Stimulated activated CD8-positive, alpha-beta memory T cell treated with anti-CD3 and anti-CD28 coated beads, Interleukin-4, amount 100 ng/mL, for 4 hours (primary cell): Measurements from ENCODE around the gene OTUD5.

Source experiments
- DNase-seq, 2 donors: peaks; one replicate each; pipeline ENCODE4 v3.0.0-alpha.2; 2020; ENCODE audit warnings: low read depth in 2 of 2, low spot score in 1 of 2

The OTUD5 gene

DNA sequence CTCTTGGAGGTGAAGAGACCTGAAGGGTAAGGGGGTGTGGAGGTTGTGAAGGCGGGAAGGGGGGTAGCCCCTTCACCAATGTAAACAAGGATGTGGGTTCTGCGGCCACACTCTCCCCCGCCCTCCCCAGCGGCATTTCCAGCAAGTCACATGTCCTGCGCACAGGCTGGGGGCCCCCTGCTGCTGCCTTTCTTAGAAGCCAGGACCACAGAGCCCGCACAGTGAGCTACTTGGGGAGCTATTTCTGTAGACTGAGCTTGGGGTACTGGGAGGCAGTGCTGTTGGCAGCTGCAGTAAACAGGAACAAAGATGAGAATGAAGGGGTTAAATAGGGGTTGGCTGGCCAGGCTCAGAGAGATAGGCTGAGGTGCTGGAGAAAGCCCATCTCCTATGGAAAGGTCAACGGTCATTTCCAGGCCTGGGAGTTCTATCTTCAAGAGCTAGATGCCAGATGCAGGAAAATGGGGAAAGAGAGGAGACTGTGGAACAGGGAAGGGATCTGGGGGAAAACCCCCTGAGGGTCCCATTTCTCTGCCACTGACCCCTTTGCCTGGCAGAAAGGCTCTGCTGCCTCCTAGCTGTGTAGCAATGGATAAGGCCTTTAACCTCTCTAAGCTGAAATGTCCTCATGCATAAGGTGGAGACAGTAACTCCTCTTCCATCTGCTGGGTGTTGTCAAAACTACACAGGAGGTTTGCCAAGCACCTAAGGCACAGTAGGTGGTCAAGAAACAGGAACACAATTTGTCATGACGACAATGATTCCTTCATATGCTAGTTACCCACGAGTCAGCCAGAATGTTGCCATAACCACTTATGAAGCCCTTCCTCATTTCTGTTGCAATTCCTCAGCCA lies 20.1 kb downstream of the OTUD5 start:
- peak; percentile 69 to 88 for DNase-seq

GRCh38 chrX:48936429-48937053 lies 20.9 kb downstream of the OTUD5 start:
- no peak for DNase-seq

- no peak for DNase-seq
These were observed 22.1 kb downstream of the OTUD5 start for GRCh38 chrX:48935301-48935670.

DNA sequence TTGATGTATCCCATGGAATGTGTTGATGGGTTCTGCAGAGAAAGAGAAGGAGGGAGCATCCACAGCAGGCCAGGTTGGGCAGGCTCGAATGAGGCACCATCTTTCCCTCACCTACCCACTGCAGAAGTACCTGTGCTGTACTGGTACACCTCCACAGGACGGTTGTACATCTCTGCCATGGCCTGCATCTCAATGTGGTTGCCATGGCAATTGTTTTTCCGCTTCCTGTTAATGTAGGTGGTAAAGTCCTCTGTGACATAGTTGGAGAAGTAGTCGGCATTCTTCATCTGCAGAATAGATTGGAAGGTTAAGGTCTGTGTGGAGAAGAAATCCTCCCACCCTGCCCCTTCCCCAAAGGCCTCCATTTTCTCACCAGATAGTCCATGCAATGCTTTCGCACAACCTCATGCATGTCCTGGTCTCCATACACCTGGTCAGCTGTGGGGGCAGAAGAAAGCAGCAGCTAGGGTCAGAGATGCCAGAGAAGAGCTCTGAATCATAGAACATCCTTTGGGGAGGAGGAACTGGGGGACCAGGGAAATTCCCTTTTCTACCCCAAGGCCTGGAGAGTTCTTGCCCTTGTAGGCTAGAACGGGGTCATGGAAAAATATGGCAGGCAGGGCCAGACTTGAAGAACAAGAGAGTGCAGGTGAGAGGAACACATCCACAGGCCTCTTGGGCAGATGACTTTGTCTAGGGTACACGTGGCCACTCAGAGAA lies 22.7 kb downstream of the OTUD5 start:
- DNase-seq, result no peak

GRCh38 chrX:48933757-48934156 lies 23.6 kb downstream of the OTUD5 start:
- DNase-seq, result no peak

- DNase-seq, result no peak
These were observed 29.5 kb downstream of the OTUD5 start for GRCh38 chrX:48927736-48928382.

- DNase-seq, result no peak
These were observed 30.3 kb downstream of the OTUD5 start for GRCh38 chrX:48927123-48927522.

GRCh38 chrX:48924270-48924669 lies 33.1 kb downstream of the OTUD5 start:
- DNase-seq, result no peak

GRCh38 chrX:48923771-48924170 lies 33.6 kb downstream of the OTUD5 start:
- DNase-seq, result no peak

- DNase-seq, result no peak
These were observed 36.7 kb downstream of the OTUD5 start for GRCh38 chrX:48920718-48921104.

- no peak for DNase-seq
These were observed 37.3 kb downstream of the OTUD5 start for GRCh38 chrX:48919947-48920717.

DNA sequence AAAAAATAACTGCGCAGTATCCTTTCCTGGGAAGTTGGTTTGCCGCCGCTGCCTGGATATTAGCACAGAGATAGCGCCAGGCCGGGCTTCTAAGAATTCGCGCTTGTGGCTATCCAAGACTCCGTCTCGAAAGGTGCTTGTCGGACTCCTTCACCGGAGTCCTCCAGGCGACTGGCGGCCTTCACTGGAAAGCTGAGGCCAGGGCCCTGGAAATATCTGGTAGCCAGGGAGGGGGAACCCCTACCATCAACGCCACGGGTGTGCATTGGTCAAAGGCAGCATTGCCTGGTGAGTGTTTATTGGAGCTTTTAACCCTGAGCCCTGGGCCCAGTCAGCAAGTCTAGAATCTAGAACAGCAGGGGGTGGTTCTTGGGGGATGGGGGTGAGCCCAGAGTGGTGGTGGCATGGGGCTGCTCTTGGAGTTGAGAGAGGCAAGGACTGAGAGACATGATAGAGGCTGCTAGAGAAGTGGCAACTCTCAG lies 38.0 kb downstream of the OTUD5 start:
- DNase-seq, result no peak

DNA sequence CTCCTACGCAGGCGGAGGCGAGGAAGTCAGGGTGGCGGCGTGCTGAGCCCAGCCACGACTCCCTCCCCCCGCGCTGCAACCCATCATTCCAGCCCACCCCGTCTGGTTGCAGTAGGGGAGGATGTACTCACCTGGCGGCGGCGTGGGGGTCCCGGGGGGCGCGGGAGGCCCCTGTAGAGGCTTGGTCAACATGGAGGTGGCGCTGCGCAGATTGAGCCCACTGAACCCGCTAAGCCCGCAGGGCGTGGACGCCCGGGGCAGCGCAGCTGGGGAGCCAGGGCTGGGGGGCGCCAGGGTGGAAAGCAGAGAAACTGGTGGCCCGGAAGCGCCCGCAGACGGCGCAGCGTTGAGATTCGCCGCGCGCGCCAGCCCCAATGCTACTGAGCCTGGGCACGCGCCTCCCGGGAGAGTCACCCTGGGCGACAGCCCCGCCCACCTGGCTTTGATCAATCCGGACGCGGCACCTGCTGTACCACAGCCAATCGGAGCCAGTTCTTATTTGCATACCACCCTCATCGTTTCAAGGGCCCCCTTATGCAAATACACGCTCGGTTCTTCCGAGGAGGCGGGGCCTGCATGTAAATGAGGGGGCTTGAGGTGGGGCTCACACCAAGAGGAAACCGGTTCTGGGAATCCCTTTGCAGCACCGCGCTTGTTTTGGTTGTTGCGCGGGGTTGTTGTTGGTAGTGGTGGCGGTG lies 38.6 kb downstream of the OTUD5 start, which contains the start of gene PIM2:
Gene PIM2, minus strand, starts transcription at position 382 of the 698 bp plus-strand sequence. Its CDS starts 190 bp downstream, at position 192.
- peak; percentile 72 to 86 for DNase-seq

DNA sequence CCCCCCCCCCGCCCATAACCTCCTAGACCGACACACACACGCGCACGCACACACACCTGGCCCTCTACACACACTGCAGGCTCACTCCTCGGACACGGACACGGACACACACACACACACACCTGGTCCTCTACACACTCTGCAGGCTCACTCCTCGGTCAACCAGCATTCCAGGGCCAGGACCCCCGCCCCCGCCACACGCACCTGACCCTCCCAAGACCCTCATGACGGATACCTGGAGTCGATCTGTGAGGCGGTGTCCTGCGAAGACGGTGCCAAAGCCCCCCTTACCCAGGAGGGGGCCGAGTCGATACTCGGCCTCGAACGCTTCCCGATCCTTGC lies 39.1 kb downstream of the OTUD5 start:
- no peak for DNase-seq

DNA sequence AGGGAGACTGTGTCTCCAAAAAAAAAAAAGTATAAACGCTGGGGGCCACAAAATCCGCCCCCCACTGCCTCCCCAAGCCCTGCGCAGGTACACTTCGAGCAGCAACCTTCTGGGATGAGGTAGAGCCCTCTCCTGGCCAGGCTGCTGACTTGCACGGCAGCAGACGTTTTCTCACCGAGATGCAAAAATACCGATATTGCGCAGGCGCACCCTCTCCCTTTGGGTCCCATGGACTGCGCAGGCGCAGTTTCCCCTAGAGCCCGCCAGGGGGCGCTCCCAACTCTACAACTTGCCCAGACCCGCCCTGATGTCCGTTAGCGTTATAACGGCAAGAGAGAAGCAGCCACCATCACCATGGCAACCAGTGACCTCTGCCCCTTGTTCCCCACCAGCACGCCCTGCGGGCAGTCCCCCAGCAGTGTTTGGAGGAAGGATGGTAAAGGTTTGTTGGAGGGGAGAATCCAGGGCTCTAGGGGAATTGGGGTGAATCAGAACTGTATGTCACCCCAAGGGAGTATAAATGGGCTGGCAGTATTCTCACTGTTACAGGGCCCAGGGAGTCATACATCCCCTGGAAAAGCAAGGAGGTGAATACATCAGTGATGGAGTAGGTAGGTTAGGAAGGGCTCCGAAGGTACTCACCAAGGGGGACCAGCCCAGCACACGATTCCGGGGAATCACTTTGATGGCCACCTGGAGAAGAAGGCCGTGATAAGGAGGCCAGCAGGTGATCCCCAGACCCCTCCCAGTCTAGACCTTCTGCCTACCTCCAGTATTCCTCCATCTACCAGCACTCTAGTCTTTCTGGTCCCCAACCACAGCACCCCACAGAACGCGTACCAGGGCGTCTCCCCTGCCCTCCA lies 40.0 kb downstream of the OTUD5 start:
- DNase-seq, result peak; percentile 74 to 77

GRCh38 chrX:48914593-48915493 lies 42.6 kb downstream of the OTUD5 start:
- DNase-seq, result no peak

DNA sequence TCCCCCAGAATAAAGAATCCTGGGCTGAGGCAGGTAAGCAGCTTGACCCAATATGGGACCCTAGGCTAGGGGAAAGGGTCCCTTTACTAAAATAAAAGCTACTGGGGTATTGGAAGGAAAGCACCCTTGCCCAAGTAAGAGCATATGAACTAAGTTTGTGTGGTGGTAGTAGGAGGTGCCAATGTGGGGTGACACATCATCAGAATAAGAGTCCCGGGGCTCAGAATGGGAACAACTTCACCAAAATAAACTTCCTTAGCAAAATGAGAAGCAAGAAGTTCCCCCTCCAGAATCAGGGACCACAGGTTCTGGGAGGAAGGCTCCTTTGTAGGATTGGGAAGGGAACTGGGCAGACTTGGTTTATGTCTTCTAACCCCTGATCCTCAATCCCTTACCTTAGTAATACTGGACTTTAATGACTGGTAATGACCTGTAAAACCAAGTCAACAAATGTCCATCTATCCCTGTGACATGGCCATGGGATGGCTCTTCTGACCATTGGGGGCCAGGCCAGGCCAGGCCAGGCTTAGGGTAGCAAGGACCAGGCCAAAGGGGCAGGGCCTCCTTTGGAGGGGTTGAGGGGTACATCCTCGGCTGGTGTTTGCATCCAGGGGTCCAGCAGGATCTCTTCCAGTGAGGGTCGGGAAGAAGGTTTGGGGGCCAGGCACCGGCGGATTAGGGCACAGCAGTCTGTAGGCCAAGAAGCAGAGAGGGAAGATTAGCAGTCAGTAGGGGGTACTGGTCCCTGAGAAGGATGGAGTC lies 43.6 kb downstream of the OTUD5 start:
- DNase-seq, result no peak
